Mesendoderm (in vitro differentiated cells): Measurements from ENCODE around the gene MXI1.
"Not testable (repeated sequence)": the region's sequence is repeated elsewhere in the genome, so short reads cannot be mapped to it uniquely, and the experiment has no call there.

Experiments
- DNase-seq: peaks from one replicate; pipeline ENCODE4 v3.0.0; 2013
- H2AK5ac ChIP-seq: 2 replicates; pipeline ENCODE4 v1.6.1; 2013; ENCODE audit warnings: low read length, inconsistent platforms
- H2BK120ac ChIP-seq: 2 replicates; pipeline ENCODE4 v1.6.1; 2013; ENCODE audit warnings: low read depth, mild to moderate bottlenecking, low read length, moderate library complexity, mixed read lengths
- H2BK15ac ChIP-seq: replicated peaks from 2 replicates; pipeline ENCODE4 v1.6.1; 2013; ENCODE audit warnings: low read depth, mild to moderate bottlenecking, moderate library complexity
- H2BK5ac ChIP-seq: 2 replicates; pipeline ENCODE4 v1.6.1; 2013; ENCODE audit warnings: low read length, inconsistent platforms
- H3K18ac ChIP-seq: 2 replicates; pipeline ENCODE4 v1.6.1; 2013; ENCODE audit warnings: mild to moderate bottlenecking, low read length, mixed read lengths
- H3K23ac ChIP-seq: one replicate; pipeline ENCODE4 v1.6.1; 2013; ENCODE audit warnings: low read length
- H3K27ac ChIP-seq: 2 replicates; pipeline ENCODE4 v1.5.1; 2013; ENCODE audit warnings: low read depth, mild to moderate bottlenecking, inconsistent platforms, low read length, moderate library complexity
- H3K27me3 ChIP-seq: 2 replicates; pipeline ENCODE4 v1.6.1; 2013; ENCODE audit warnings: low read length, control low read depth, mild to moderate bottlenecking, inconsistent platforms; ENCODE audit not compliant: insufficient read depth, poor library complexity
- H3K36me3 ChIP-seq: 2 replicates; pipeline ENCODE4 v1.6.1; 2013; ENCODE audit warnings: low read length, inconsistent platforms; ENCODE audit not compliant: control insufficient read depth, insufficient read depth
- H3K4ac ChIP-seq: one replicate; pipeline ENCODE4 v1.6.1; 2013; ENCODE audit warnings: low read depth, mild to moderate bottlenecking, low read length, moderate library complexity
- H3K4me1 ChIP-seq: 2 replicates; pipeline ENCODE4 v1.6.1; 2013; ENCODE audit warnings: low read depth, low read length, inconsistent platforms; ENCODE audit not compliant: control insufficient read depth
- H3K4me2 ChIP-seq: 2 replicates; pipeline ENCODE4 v1.6.1; 2013; ENCODE audit warnings: low read length
- H3K4me3 ChIP-seq: 2 replicates; pipeline ENCODE4 v1.5.1; 2013; ENCODE audit warnings: mild to moderate bottlenecking, low read length
- H3K56ac ChIP-seq: one replicate; pipeline ENCODE4 v1.6.1; 2013; ENCODE audit warnings: low read length
- H3K79me1 ChIP-seq: 2 replicates; pipeline ENCODE4 v1.6.1; 2013; ENCODE audit warnings: low read length, inconsistent platforms
- H3K79me2 ChIP-seq: 2 replicates; pipeline ENCODE4 v1.6.1; 2013; ENCODE audit warnings: mild to moderate bottlenecking, low read length; ENCODE audit not compliant: control insufficient read depth, insufficient read depth
- H3K9ac ChIP-seq: 2 replicates; pipeline ENCODE4 v1.6.1; 2013; ENCODE audit warnings: low read length, inconsistent platforms
- H4K5ac ChIP-seq: one replicate; pipeline ENCODE4 v1.6.1; 2013; ENCODE audit warnings: low read length
- H4K8ac ChIP-seq: one replicate; pipeline ENCODE4 v1.6.1; 2013; ENCODE audit warnings: low read depth, mild to moderate bottlenecking, control low read depth, low read length, moderate library complexity
- WGBS: extraction: QIAGEN DNeasy Blood & Tissue Kit; methylation state at CpG from one replicate; pipeline ENCODE4 v1.1.7; 2013; ENCODE audit warnings: low lambda C conversion rate, missing lambda C conversion rate; ENCODE audit not compliant: insufficient coverage; ENCODE audit errors: extremely low coverage; 5-methylcytosine and 5-hydroxymethylcytosine counted together

Gene MXI1

GRCh38 chr10:110239892-110240291, 32.5 kb downstream of the MXI1 start:
- DNase-seq = no peak
- Histone ChIP-seq H2BK120ac (no peak overlapping the region), H3K18ac (no peak overlapping the region), H2BK15ac (no peak overlapping the region), H3K9ac (no peak overlapping the region), H3K4ac (no peak overlapping the region), H3K79me2 (no peaks in the 10 kb centered on the region), H3K36me3 (no peaks in the 10 kb centered on the region), H3K27me3 (no peaks in the 10 kb centered on the region), H3K56ac (no peak overlapping the region), H2BK5ac (no peak overlapping the region), H3K23ac (no peak overlapping the region), H3K79me1 (no peaks in the 10 kb centered on the region), H2AK5ac (no peak overlapping the region), H3K4me1 (peaks cover 5% of the 10 kb centered on the region), H3K4me2 (no peak overlapping the region), H3K4me3 (no peak overlapping the region), H4K5ac (no peak overlapping the region), H3K27ac (no peak overlapping the region), H4K8ac (no peak overlapping the region)

- no peak overlapping the region for H2BK15ac ChIP-seq
Observed at GRCh38 chr10:110241407-110241806, 34.0 kb downstream of the MXI1 start.

GRCh38 chr10:110241841-110242240, 34.4 kb downstream of the MXI1 start:
- Histone ChIP-seq H3K23ac (no peak overlapping the region), H2BK15ac (no peak overlapping the region), H4K5ac (no peak overlapping the region), H3K18ac (no peak overlapping the region), H3K4me3 (no peak overlapping the region), H2AK5ac (no peak overlapping the region), H4K8ac (no peak overlapping the region), H3K27me3 (no peaks in the 10 kb centered on the region), H2BK120ac (no peak overlapping the region), H3K79me2 (no peaks in the 10 kb centered on the region), H2BK5ac (peak overlapping the region; percentile 52), H3K79me1 (no peaks in the 10 kb centered on the region), H3K56ac (no peak overlapping the region), H3K4me2 (no peak overlapping the region), H3K4me1 (peaks cover 5% of the 10 kb centered on the region), H3K4ac (no peak overlapping the region), H3K27ac (no peak overlapping the region), H3K36me3 (no peaks in the 10 kb centered on the region), H3K9ac (no peak overlapping the region)
- no CpG with 5 or more reads among the region's 2 CpGs for WGBS
- DNase-seq = peak; percentile 47

More at GRCh38 chr10:110241407-110241806, 34.0 kb downstream of the MXI1 start:
- no peak overlapping the region for H3K4me2 ChIP-seq
- no peak overlapping the region for H3K18ac ChIP-seq
- H3K23ac ChIP-seq = no peak overlapping the region
- H3K27ac ChIP-seq = peak overlapping the region; percentile 61
- no peak overlapping the region for H4K5ac ChIP-seq
- H3K79me2 ChIP-seq = no peaks in the 10 kb centered on the region
- H3K4me1 ChIP-seq = peaks cover 5% of the 10 kb centered on the region
- H3K4me3 ChIP-seq = no peak overlapping the region
- no peak overlapping the region for H3K4ac ChIP-seq
- no peak overlapping the region for H2AK5ac ChIP-seq
- no peaks in the 10 kb centered on the region for H3K27me3 ChIP-seq
- H3K9ac ChIP-seq = no peak overlapping the region
- H3K79me1 ChIP-seq = no peaks in the 10 kb centered on the region
- no peak overlapping the region for H4K8ac ChIP-seq
- no peak overlapping the region for H3K56ac ChIP-seq
- DNase-seq = no peak
- no peaks in the 10 kb centered on the region for H3K36me3 ChIP-seq
- no CpG with 5 or more reads among the region's 3 CpGs for WGBS
- H2BK120ac ChIP-seq = no peak overlapping the region
- peak overlapping the region; percentile 52 for H2BK5ac ChIP-seq

- Histone ChIP-seq H3K4me3 (no peak overlapping the region), H2BK15ac (no peak overlapping the region), H4K8ac (no peak overlapping the region), H2AK5ac (no peak overlapping the region), H3K27ac (no peak overlapping the region), H3K18ac (no peak overlapping the region), H3K4ac (no peak overlapping the region), H3K4me2 (no peak overlapping the region), H3K79me2 (no peaks in the 10 kb centered on the region), H2BK120ac (no peak overlapping the region), H3K4me1 (peaks cover 5% of the 10 kb centered on the region), H3K56ac (no peak overlapping the region), H3K79me1 (no peaks in the 10 kb centered on the region), H3K36me3 (no peaks in the 10 kb centered on the region), H2BK5ac (no peak overlapping the region), H3K9ac (no peak overlapping the region), H4K5ac (no peak overlapping the region), H3K23ac (no peak overlapping the region), H3K27me3 (no peaks in the 10 kb centered on the region)
- WGBS = no CpG with 5 or more reads among the region's 1 CpG
- DNase-seq = peak; percentile 47
Observed at GRCh38 chr10:110242511-110242910, 35.1 kb downstream of the MXI1 start.

- H2BK120ac ChIP-seq = no peak overlapping the region
- H3K27me3 ChIP-seq = no peaks in the 10 kb centered on the region
- no peak overlapping the region for H4K8ac ChIP-seq
- no peak overlapping the region for H3K23ac ChIP-seq
- no peak overlapping the region for H3K56ac ChIP-seq
- no peak overlapping the region for H4K5ac ChIP-seq
- no peak overlapping the region for H3K4ac ChIP-seq
- no peak overlapping the region for H3K9ac ChIP-seq
- H2BK15ac ChIP-seq = no peak overlapping the region
- H3K4me1 ChIP-seq = peaks cover 5% of the 10 kb centered on the region
- no peaks in the 10 kb centered on the region for H3K79me2 ChIP-seq
- H3K4me2 ChIP-seq = no peak overlapping the region
- no peaks in the 10 kb centered on the region for H3K36me3 ChIP-seq
- H3K27ac ChIP-seq = no peak overlapping the region
- H3K18ac ChIP-seq = no peak overlapping the region
- H2AK5ac ChIP-seq = no peak overlapping the region
- peak; percentile 8 for DNase-seq
- H3K79me1 ChIP-seq = no peaks in the 10 kb centered on the region
- no peak overlapping the region for H3K4me3 ChIP-seq
- WGBS = no CpG with 5 or more reads among the region's 3 CpGs
- no peak overlapping the region for H2BK5ac ChIP-seq
Observed at GRCh38 chr10:110244550-110244949, 37.1 kb downstream of the MXI1 start.

- H3K79me1 ChIP-seq, H3K27me3 ChIP-seq, H3K56ac ChIP-seq, H4K8ac ChIP-seq, H2BK5ac ChIP-seq, H3K18ac ChIP-seq, H3K4me3 ChIP-seq, H3K4me1 ChIP-seq, DNase-seq, H3K79me2 ChIP-seq, H3K36me3 ChIP-seq, H3K23ac ChIP-seq, H3K9ac ChIP-seq, H2BK15ac ChIP-seq, H2AK5ac ChIP-seq, H4K5ac ChIP-seq, H3K4me2 ChIP-seq, H3K4ac ChIP-seq, H2BK120ac ChIP-seq, H3K27ac ChIP-seq: not testable (repeated sequence)
- WGBS = no CpG with 5 or more reads among the region's 5 CpGs
Observed at GRCh38 chr10:110247833-110248232, 40.4 kb downstream of the MXI1 start.
